Activated CD4-positive, alpha-beta T cell treated with anti-CD3 and anti-CD28 coated beads, Interleukin-2, amount 10 ng/mL, durations not matched to agents 7 days and 5 days (primary cell): ENCODE data around the gene GAL3ST2. TPM values are rescaled to one million over a fixed set of nuclear protein-coding genes. Genes with fewer than 3 reads are reported as not detected.

Experiments used
- CTCF ChIA-PET: fragments of 350-600 bp; sonication (Branson Sonifier 250); formaldehyde crosslinking; loops from one replicate; lab custom pipeline; 2021; ENCODE audit warnings: antibody characterized with exemption; lab: Charles Lee
- POLR2A ChIA-PET: fragments of 350-600 bp; sonication (Branson Sonifier 250); formaldehyde crosslinking; loops from one replicate; lab custom pipeline; 2021; ENCODE audit warnings: antibody characterized with exemption; lab: Charles Lee
- DNase-seq: peaks from one replicate; pipeline ENCODE4 v3.0.0-alpha.2; 2020
- H3K27ac Mint-ChIP-seq: one replicate; pipeline ENCODE4 v1.8.0; 2021; ENCODE audit warnings: mild to moderate bottlenecking, moderate library complexity, mixed read lengths
- H3K27me3 Mint-ChIP-seq: one replicate; pipeline ENCODE4 v1.8.0; 2021; ENCODE audit warnings: mixed read lengths
- H3K36me3 Mint-ChIP-seq: one replicate; pipeline ENCODE4 v1.8.0; 2021; ENCODE audit warnings: low read depth, mixed read lengths
- H3K4me1 Mint-ChIP-seq: one replicate; pipeline ENCODE4 v1.8.0; 2021; ENCODE audit warnings: mixed read lengths
- H3K4me3 Mint-ChIP-seq: one replicate; pipeline ENCODE4 v1.8.0; 2021; ENCODE audit warnings: mild to moderate bottlenecking, moderate library complexity, mixed read lengths
- H3K9me3 Mint-ChIP-seq: one replicate; pipeline ENCODE4 v1.8.0; 2021; ENCODE audit warnings: mixed read lengths
- total RNA-seq, 2 experiments: library from RNA; stranded (reverse); gene quantifications; one replicate each; pipeline ENCODE4 v1.2.3, GENCODE V29; 2021

The GAL3ST2 gene
- total RNA-seq, 2 experiments from 2014 or later = not detected

DNA sequence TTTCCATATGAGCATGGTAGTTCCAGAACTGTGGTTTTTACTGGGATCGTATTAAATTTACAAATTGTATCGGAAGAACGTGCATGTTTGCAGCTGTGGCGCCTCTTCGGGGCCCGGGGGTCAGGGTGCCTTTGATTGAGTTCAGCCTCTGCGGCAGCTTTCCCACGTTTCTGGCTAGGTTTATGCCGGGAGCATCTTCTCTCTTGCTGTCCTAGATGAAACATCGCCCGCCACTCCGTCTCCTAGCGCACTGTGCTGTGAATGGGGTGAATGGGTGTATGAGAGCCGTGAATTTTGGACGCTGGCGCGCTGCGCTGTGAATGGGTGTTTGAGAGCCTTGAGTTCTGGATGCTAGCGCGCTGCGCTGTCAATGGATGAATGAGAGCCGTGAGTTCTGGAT lies 69.8 kb downstream of the GAL3ST2 start:
- CTCF ChIA-PET = interaction anchor here (1.0 kb wide), 1 partner anchor 14 kb away, joined by 3 read pairs; no protein-coding TSS in a partner anchor
- peak overlapping the region; percentile 63 for H3K27ac Mint-ChIP-seq
- no peaks in the 10 kb centered on the region for H3K9me3 Mint-ChIP-seq
- H3K4me1 Mint-ChIP-seq = peaks cover 33% of the 10 kb centered on the region
- DNase-seq = no peak
- peaks cover 6% of the 10 kb centered on the region for H3K27me3 Mint-ChIP-seq
- no peak overlapping the region for H3K4me3 Mint-ChIP-seq
- POLR2A ChIA-PET = no interaction called here
- H3K36me3 Mint-ChIP-seq = no peaks in the 10 kb centered on the region

DNA sequence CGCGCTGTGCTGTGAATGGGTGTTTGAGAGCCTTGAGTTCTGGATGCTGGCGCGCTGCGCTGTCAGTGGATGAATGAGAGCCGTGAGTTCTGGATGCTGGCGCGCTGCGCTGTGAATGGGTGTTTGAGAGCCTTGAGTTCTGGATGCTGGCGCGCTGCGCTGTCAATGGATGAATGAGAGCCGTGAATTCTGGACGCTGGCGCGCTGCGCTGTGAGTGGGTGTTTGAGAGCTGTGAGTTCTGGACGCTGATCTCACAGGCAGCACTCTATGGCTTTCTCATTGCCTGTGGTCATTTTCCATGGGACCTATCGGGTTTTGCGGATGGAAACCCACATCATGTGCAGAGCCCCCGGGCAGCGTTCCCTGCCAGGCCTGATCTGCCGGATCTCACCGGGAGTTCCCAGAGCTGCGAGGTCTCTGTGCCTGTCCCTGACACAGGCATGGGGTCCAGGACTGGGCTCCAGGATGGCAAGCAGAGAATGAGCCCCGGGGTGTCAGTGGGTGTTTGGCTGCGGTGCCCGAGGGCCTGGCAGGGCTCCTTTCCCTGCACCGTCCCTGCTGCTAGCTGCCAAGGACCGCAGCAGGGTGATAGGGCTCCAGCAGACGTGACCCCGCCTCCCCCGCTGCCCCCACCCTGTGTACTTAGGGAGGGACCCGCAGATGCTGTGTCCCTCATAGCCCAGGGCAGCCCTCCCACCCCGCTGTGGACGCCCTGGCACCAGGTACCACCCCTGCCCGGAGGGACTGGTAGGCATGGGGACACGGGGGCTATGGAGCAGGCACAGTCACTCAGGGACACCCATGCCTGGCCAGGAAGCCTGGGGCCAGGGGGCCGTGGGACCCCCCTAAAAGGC lies 72.4 kb downstream of the GAL3ST2 start:
- Mint-ChIP-seq H3K27ac (no peak overlapping the region), H3K4me3 (no peak overlapping the region), H3K27me3 (no peaks in the 10 kb centered on the region), H3K4me1 (peaks cover 24% of the 10 kb centered on the region), H3K9me3 (no peaks in the 10 kb centered on the region), H3K36me3 (no peaks in the 10 kb centered on the region)
- ChIA-PET POLR2A (no interaction called here), CTCF (no interaction called here)
- no peak for DNase-seq

DNA sequence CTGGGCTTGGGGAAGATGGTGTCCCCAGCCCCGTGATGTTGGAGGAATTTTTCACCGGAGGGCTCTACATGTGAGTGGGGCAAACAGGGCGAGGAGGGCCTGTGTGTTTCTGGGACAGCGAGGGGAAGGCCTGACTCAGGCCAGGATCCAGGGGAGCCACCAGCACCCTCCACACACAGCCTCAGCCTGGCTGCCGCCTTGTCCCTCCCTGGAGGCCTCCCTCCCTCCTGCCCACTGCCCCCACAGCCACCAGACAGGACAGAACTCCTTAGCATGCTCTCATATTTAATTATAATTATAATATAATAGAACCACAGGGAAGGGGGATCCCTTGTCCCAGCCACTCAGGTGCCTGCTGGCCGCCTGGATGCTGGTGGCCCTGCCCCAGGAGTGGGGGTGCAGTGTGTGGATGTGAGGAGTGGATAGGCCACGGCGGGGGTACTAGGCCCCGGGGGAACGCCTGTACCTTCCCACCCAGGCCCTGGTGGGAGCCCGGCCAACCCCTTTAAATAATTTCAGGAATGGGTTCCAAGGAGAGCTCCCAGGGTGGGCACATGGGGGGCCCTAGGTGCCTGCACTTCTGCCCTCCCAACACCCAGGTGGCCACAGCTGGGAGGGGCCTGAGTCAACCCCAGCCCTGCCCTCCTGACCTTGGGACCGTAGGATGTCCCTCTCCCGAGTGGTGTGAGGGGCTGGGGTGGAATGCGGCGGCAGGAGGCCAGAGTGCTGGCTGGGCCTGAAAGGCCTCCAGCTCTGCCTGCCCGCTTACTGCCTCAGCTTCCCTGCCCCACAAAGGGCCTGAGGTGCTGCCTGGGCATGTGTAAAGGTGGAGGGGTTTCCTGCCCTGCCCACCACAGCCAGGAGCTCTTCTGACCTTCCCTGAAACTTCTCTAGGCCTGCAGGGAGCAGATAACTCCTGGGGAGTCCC lies 73.3 kb downstream of the GAL3ST2 start:
- Mint-ChIP-seq H3K4me3 (no peak overlapping the region), H3K27ac (no peak overlapping the region), H3K9me3 (no peaks in the 10 kb centered on the region), H3K4me1 (peaks cover 17% of the 10 kb centered on the region), H3K27me3 (no peaks in the 10 kb centered on the region), H3K36me3 (no peaks in the 10 kb centered on the region)
- ChIA-PET POLR2A (no interaction called here), CTCF (no interaction called here)
- no peak for DNase-seq

GRCh38 chr2:241850544-241851324 lies 74.1 kb downstream of the GAL3ST2 start:
- Mint-ChIP-seq H3K27ac (no peak overlapping the region), H3K4me1 (peaks cover 9% of the 10 kb centered on the region), H3K27me3 (no peaks in the 10 kb centered on the region), H3K9me3 (no peaks in the 10 kb centered on the region), H3K36me3 (no peaks in the 10 kb centered on the region), H3K4me3 (no peak overlapping the region)
- DNase-seq = no peak
- ChIA-PET CTCF (no interaction called here), POLR2A (no interaction called here)

- Mint-ChIP-seq H3K27me3 (no peaks in the 10 kb centered on the region), H3K9me3 (no peaks in the 10 kb centered on the region), H3K4me1 (peaks cover 2% of the 10 kb centered on the region), H3K36me3 (no peaks in the 10 kb centered on the region), H3K27ac (no peak overlapping the region), H3K4me3 (no peak overlapping the region)
- ChIA-PET POLR2A (no interaction called here), CTCF (no interaction called here)
- no peak for DNase-seq
Measured at GRCh38 chr2:241851325-241852115, 74.9 kb downstream of the GAL3ST2 start.

DNA sequence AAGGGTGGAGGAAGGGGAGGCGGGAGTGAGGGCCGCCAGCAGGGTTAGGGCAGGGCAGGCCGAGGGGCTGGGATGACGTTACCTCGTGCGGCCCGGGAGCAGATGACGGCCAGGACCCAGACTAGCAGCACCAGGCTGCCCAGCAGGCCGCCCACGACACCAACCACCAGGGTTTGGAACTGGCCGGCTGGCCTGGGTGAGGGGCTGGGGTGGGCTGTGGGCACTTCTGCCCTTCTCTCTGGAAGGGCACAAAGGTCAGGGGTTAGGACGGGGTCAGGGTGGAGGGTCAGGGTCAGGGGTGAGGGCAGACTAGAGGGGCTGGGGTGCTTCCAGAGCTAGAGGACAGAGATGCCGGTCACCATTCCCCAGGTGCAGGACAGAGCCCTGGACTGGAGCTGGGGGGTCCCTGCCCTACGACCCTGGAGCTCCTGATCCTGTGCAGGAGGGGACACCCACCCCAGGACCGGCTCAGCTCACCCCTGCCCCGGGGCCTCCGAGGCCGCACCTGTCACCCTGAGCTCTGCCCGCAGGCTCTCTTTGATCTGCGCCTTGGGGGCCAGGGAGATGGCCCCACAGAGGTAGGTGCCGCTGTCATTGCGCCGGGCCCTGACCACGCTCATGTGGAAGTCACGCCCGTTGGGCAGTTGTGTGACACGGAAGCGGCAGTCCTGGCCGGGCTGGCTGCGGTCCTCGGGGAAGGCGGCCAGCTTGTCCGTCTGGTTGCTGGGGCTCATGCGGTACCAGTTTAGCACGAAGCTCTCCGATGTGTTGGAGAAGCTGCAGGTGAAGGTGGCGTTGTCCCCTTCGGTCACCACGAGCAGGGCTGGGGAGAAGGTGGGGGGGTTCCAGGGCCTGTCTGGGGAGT lies 75.7 kb downstream of the GAL3ST2 start:
- Mint-ChIP-seq H3K9me3 (no peaks in the 10 kb centered on the region), H3K36me3 (no peaks in the 10 kb centered on the region), H3K4me3 (no peak overlapping the region), H3K27me3 (no peaks in the 10 kb centered on the region), H3K27ac (no peak overlapping the region), H3K4me1 (no peaks in the 10 kb centered on the region)
- ChIA-PET CTCF (no interaction called here), POLR2A (no interaction called here)
- no peak for DNase-seq

DNA sequence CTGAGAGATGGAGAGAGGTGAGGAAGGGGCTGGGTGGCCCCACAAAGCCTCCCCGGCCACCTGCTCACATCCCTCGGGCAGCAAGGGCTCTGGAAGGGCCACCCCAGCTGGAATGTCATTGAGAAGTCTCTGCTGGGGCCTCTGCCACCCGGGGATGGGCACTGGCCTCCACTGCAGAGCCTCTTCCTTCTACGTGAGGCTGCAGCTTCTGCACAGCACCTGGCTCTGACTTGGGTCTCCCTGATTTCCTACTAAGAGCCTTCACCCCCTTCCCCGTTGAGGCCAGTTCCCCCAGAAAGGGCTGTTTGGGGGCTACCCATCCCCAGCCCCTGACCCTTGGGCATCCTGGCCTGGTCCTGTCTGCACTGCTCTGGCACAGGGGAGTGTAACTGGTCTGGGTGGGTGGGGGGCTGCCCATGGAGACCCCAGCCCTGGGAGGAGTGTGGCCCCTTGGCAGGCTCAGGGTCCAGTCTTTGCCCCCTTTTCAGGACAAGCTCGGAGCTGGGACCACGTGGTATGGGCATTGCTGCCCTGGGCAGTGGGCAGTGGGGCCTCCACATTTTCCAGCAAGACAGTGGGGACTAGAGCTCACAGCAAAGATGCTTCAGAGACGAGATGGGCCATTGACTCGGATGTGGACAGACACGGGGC lies 76.5 kb downstream of the GAL3ST2 start:
- no peak overlapping the region for H3K27ac Mint-ChIP-seq
- H3K4me3 Mint-ChIP-seq = no peak overlapping the region
- POLR2A ChIA-PET = no interaction called here
- H3K27me3 Mint-ChIP-seq = no peaks in the 10 kb centered on the region
- no peaks in the 10 kb centered on the region for H3K9me3 Mint-ChIP-seq
- CTCF ChIA-PET = no interaction called here
- H3K36me3 Mint-ChIP-seq = no peaks in the 10 kb centered on the region
- peaks cover 3% of the 10 kb centered on the region for H3K4me1 Mint-ChIP-seq
- DNase-seq = no peak

Other genes starting within 250 kb of the GAL3ST2 start
- gene BOK, start 218.1 kb upstream of the GAL3ST2 start, total RNA-seq = not detected
- 10 to 100 TPM; 35.4 to 37.0 TPM for gene THAP4, start 139.7 kb upstream of the GAL3ST2 start, total RNA-seq
- gene ATG4B, start 139.1 kb upstream of the GAL3ST2 start, total RNA-seq = 10 to 100 TPM; 75.0 to 88.3 TPM
- gene DTYMK, start 90.0 kb upstream of the GAL3ST2 start, total RNA-seq = 10 to 100 TPM; 79.7 to 87.0 TPM
- 10 to 100 TPM; 39.9 to 45.4 TPM for gene ING5, start 74.8 kb upstream of the GAL3ST2 start, total RNA-seq
- 10 to 100 TPM; 18.5 to 29.2 TPM for gene D2HGDH, start 42.2 kb upstream of the GAL3ST2 start, total RNA-seq
- gene NEU4, start 32.4 kb downstream of the GAL3ST2 start, total RNA-seq = under 1 TPM in 1 of 2 experiments, not detected in 1; 0.37 TPM
- 1 to 10 TPM; 4.7 to 4.9 TPM for gene PDCD1, start 82.1 kb downstream of the GAL3ST2 start, total RNA-seq
- not detected for gene RTP5, start 92.9 kb downstream of the GAL3ST2 start, total RNA-seq